Neural cell (in vitro differentiated cells): ENCODE measurements around the gene PYDC2. TPM values are rescaled to one million over a fixed set of nuclear protein-coding genes. Genes with fewer than 3 reads are reported as not detected.

Experiments used
- H2AFZ ChIP-seq: fragments of 200-600, 300-800 bp; sonication (generic), shearing (Covaris generic); 2 replicates; pipeline ENCODE4 v1.6.0; 2014; ENCODE audit warnings: low read depth, mild to moderate bottlenecking, antibody characterized with exemption, low read length, moderate library complexity
- H3F3A ChIP-seq: fragments of 200-600 bp; shearing (Covaris generic); 2 replicates; pipeline ENCODE4 v1.6.1; 2016; ENCODE audit warnings: mild to moderate bottlenecking, moderate library complexity, mixed read lengths, antibody characterized with exemption, low read length; ENCODE audit not compliant: insufficient read depth, poor library complexity, severe bottlenecking
- H3K27ac ChIP-seq: fragments of 200-600, 300-800 bp; sonication (generic), shearing (Covaris generic); 2 replicates; pipeline ENCODE4 v1.5.1; 2014; ENCODE audit warnings: mild to moderate bottlenecking, low read length, moderate library complexity
- H3K27me3 ChIP-seq: fragments of 300-800, 200-600 bp; sonication (generic), shearing (Covaris generic); 2 replicates; pipeline ENCODE4 v1.6.0; 2014; ENCODE audit warnings: mild to moderate bottlenecking, low read depth, low read length, moderate library complexity; ENCODE audit not compliant: insufficient read depth
- H3K36me3 ChIP-seq: fragments of 300-800, 200-600 bp; sonication (generic), shearing (Covaris generic); 2 replicates; pipeline ENCODE4 v1.5.1; 2014; ENCODE audit warnings: mild to moderate bottlenecking, antibody characterized with exemption, low read length, moderate library complexity; ENCODE audit not compliant: insufficient read depth
- H3K4me2 ChIP-seq: fragments of 300-800, 200-600 bp; sonication (generic), shearing (Covaris generic); 2 replicates; pipeline ENCODE4 v1.6.0; 2014; ENCODE audit warnings: mild to moderate bottlenecking, low read length
- H3K4me3 ChIP-seq: fragments of 300-800, 200-600 bp; sonication (generic), shearing (Covaris generic); 2 replicates; pipeline ENCODE4 v1.5.1; 2014; ENCODE audit warnings: mild to moderate bottlenecking, low read length, moderate library complexity
- H3K79me2 ChIP-seq: fragments of 200-600 bp; shearing (Covaris generic); replicated peaks from 2 replicates; pipeline ENCODE4 v1.6.0; 2014; ENCODE audit warnings: mild to moderate bottlenecking, low read length, moderate library complexity; ENCODE audit not compliant: insufficient read depth
- H3K9ac ChIP-seq: fragments of 300-800, 200-600 bp; sonication (generic), shearing (Covaris generic); 2 replicates; pipeline ENCODE4 v1.6.1; 2016; ENCODE audit warnings: mild to moderate bottlenecking, low read length, mixed read lengths
- H3K9me2 ChIP-seq: fragments of 200-600 bp; shearing (Covaris generic); 2 replicates; pipeline ENCODE4 v1.6.1; 2016; ENCODE audit warnings: mild to moderate bottlenecking, low read length, mixed read lengths; ENCODE audit not compliant: insufficient read depth
- H3K9me3 ChIP-seq: fragments of 200-600, 300-800 bp; sonication (generic), shearing (Covaris generic); 2 replicates; pipeline ENCODE4 v1.6.1; 2016; ENCODE audit warnings: mild to moderate bottlenecking, mixed run types, low read length, moderate library complexity, mixed read lengths
- H4K20me1 ChIP-seq: fragments of 200-600 bp; shearing (Covaris generic); 2 replicates; pipeline ENCODE4 v1.6.1; 2016; ENCODE audit warnings: mild to moderate bottlenecking, mixed run types; ENCODE audit not compliant: insufficient read depth
- EP300 ChIP-seq: fragments of 450-650 bp; conservative IDR thresholded peaks from 2 replicates; pipeline ENCODE4 v1.6.1; 2014; ENCODE audit warnings: antibody characterized with exemption, mild to moderate bottlenecking, moderate library complexity; ENCODE audit not compliant: poor library complexity, severe bottlenecking
- EZH2 ChIP-seq: fragments of 200-600, 300-800 bp; shearing (Covaris generic), sonication (generic); IDR thresholded peaks from 2 replicates; pipeline ENCODE4 v1.6.1; 2014; ENCODE audit warnings: antibody characterized with exemption, low read length, borderline replicate concordance, mild to moderate bottlenecking; ENCODE audit not compliant: insufficient read depth, poor library complexity, severe bottlenecking
- MXI1 ChIP-seq: fragments of 450-650 bp; conservative IDR thresholded peaks from 2 replicates; pipeline ENCODE4 v1.6.1; 2014; ENCODE audit warnings: antibody characterized with exemption, mild to moderate bottlenecking; ENCODE audit not compliant: poor library complexity, severe bottlenecking
- POLR2AphosphoS5 ChIP-seq: IDR thresholded peaks from 2 replicates; pipeline ENCODE4 v1.6.1; 2012
- RAD21 ChIP-seq: fragments of 450-650 bp; conservative IDR thresholded peaks from 2 replicates; pipeline ENCODE4 v1.6.1; 2014; ENCODE audit warnings: antibody characterized with exemption, mild to moderate bottlenecking, moderate library complexity
- SMC3 ChIP-seq: fragments of 450-650 bp; conservative IDR thresholded peaks from 2 replicates; pipeline ENCODE4 v1.6.1; 2014; ENCODE audit warnings: antibody characterized with exemption, mild to moderate bottlenecking, moderate library complexity; ENCODE audit not compliant: poor library complexity
- TAF1 ChIP-seq: IDR thresholded peaks from 2 replicates; pipeline ENCODE4 v1.6.1; 2012; ENCODE audit warnings: low read depth
- polyA plus RNA-seq: library from polyadenylated mRNA; depleted of rRNA; stranded (reverse); fragments of >200 nt; gene quantifications from 2 replicates; pipeline ENCODE4 v1.2.3, GENCODE V29; 2014
- TF ChIP-seq, protein P1 (sequence below): fragments of 450-650 bp; IDR thresholded peaks from 2 replicates; pipeline ENCODE4 v1.5.1; 2014; ENCODE audit warnings: antibody characterized with exemption, mild to moderate bottlenecking, moderate library complexity; ENCODE audit not compliant: poor library complexity, severe bottlenecking
- TF ChIP-seq, protein P2 (sequence below): IDR thresholded peaks from 2 replicates; pipeline ENCODE4 v1.6.1; 2012; ENCODE audit warnings: borderline replicate concordance

PYDC2 gene
- polyA plus RNA-seq, 1 donor from 2014 or later = not detected

DNA sequence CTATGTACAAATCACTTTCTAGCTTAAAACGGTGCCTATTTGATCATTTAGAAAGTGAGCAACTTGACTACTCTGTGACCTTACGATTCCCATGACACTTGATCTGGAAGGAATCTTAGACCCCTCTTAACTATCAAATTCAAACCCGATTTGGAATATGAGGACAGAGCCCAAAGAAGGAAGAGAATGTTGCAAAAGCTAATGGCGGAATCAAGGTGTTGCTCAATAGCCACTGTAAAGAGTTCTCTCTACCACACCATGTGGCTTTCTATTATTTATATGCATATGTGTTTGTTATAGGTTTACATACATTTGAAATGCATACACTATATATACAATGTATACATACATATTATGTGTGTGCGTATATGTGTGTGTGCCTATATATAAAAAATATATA, 39.9 kb downstream of the PYDC2 start:
- H3F3A ChIP-seq = no peaks in the 10 kb centered on the region
- no peak overlapping the region for H3K9ac ChIP-seq
- H3K9me3 ChIP-seq = no peaks in the 10 kb centered on the region
- no peaks in the 10 kb centered on the region for H3K27me3 ChIP-seq
- H3K79me2 ChIP-seq = no peaks in the 10 kb centered on the region
- no peak overlapping the region for H3K4me3 ChIP-seq
- no peaks in the 10 kb centered on the region for H4K20me1 ChIP-seq
- TF ChIP-seq, protein P1, sequence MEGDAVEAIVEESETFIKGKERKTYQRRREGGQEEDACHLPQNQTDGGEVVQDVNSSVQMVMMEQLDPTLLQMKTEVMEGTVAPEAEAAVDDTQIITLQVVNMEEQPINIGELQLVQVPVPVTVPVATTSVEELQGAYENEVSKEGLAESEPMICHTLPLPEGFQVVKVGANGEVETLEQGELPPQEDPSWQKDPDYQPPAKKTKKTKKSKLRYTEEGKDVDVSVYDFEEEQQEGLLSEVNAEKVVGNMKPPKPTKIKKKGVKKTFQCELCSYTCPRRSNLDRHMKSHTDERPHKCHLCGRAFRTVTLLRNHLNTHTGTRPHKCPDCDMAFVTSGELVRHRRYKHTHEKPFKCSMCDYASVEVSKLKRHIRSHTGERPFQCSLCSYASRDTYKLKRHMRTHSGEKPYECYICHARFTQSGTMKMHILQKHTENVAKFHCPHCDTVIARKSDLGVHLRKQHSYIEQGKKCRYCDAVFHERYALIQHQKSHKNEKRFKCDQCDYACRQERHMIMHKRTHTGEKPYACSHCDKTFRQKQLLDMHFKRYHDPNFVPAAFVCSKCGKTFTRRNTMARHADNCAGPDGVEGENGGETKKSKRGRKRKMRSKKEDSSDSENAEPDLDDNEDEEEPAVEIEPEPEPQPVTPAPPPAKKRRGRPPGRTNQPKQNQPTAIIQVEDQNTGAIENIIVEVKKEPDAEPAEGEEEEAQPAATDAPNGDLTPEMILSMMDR = no peak
- TF ChIP-seq EP300 (no peak), EZH2 (no peak), TAF1 (no peak), MXI1 (no peak), POLR2AphosphoS5 (no peak), RAD21 (no peak), SMC3 (no peak)
- TF ChIP-seq, protein P2, sequence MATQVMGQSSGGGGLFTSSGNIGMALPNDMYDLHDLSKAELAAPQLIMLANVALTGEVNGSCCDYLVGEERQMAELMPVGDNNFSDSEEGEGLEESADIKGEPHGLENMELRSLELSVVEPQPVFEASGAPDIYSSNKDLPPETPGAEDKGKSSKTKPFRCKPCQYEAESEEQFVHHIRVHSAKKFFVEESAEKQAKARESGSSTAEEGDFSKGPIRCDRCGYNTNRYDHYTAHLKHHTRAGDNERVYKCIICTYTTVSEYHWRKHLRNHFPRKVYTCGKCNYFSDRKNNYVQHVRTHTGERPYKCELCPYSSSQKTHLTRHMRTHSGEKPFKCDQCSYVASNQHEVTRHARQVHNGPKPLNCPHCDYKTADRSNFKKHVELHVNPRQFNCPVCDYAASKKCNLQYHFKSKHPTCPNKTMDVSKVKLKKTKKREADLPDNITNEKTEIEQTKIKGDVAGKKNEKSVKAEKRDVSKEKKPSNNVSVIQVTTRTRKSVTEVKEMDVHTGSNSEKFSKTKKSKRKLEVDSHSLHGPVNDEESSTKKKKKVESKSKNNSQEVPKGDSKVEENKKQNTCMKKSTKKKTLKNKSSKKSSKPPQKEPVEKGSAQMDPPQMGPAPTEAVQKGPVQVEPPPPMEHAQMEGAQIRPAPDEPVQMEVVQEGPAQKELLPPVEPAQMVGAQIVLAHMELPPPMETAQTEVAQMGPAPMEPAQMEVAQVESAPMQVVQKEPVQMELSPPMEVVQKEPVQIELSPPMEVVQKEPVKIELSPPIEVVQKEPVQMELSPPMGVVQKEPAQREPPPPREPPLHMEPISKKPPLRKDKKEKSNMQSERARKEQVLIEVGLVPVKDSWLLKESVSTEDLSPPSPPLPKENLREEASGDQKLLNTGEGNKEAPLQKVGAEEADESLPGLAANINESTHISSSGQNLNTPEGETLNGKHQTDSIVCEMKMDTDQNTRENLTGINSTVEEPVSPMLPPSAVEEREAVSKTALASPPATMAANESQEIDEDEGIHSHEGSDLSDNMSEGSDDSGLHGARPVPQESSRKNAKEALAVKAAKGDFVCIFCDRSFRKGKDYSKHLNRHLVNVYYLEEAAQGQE = no peak
- H3K9me2 ChIP-seq = no peaks in the 10 kb centered on the region
- H3K27ac ChIP-seq = no peak overlapping the region
- H3K36me3 ChIP-seq = no peaks in the 10 kb centered on the region
- no peak overlapping the region for H3K4me2 ChIP-seq
- H2AFZ ChIP-seq = no peak overlapping the region

DNA sequence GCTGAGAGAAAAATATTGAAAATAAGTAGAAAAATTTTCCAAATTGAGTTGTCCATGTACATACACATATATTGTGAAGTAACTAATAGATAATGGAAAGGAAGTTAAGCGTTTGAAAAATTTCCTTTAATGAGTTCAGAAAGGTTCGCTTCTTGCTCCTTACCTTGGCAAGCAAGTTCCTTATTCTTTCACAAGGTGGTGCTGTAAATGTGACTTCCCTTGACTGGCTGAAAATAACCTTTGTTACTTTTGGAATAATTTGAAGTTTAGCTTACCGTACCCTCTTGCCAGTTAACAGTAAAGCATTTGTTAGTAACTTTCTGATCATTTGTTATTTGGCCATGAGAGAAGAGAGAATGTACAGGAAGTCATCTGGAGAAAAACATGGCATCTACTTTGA, 41.6 kb downstream of the PYDC2 start:
- Histone ChIP-seq H3K9ac (no peak overlapping the region), H3K27ac (no peak overlapping the region), H3K36me3 (no peaks in the 10 kb centered on the region), H3K9me3 (no peaks in the 10 kb centered on the region), H3F3A (no peaks in the 10 kb centered on the region), H3K4me3 (no peak overlapping the region), H3K27me3 (no peaks in the 10 kb centered on the region), H2AFZ (no peak overlapping the region), H3K4me2 (no peak overlapping the region), H4K20me1 (no peaks in the 10 kb centered on the region), H3K9me2 (no peaks in the 10 kb centered on the region), H3K79me2 (no peaks in the 10 kb centered on the region)
- TF ChIP-seq, protein P1 = peak; percentile 56
- peak; percentile 60 for TF ChIP-seq SMC3
- TF ChIP-seq, protein P2 = no peak
- TF ChIP-seq RAD21 = peak; percentile 59
